Peyer's patch (tissue), 4 donors: ENCODE results near the gene MTRR.

Experiments used
- CTCF ChIP-seq, 6 experiments: fragments of 450-650 bp in 4 of 6; fragments of 200-600 bp in 2 of 6; sonication (generic) in 1 of 6; IDR thresholded peaks; one replicate each; pipeline ENCODE4 v1.5.1; 2017 to 2019; ENCODE audit warnings: antibody characterized with exemption in 6 of 6, mild to moderate bottlenecking in 3 of 6, moderate library complexity in 1 of 6
- POLR2A ChIP-seq, 2 donors: fragments of 450-650 bp; IDR thresholded peaks; one replicate each; pipeline ENCODE4 v1.5.1; 2017; ENCODE audit warnings: antibody characterized with exemption in 2 of 2, mild to moderate bottlenecking in 2 of 2, moderate library complexity in 2 of 2

DNA sequence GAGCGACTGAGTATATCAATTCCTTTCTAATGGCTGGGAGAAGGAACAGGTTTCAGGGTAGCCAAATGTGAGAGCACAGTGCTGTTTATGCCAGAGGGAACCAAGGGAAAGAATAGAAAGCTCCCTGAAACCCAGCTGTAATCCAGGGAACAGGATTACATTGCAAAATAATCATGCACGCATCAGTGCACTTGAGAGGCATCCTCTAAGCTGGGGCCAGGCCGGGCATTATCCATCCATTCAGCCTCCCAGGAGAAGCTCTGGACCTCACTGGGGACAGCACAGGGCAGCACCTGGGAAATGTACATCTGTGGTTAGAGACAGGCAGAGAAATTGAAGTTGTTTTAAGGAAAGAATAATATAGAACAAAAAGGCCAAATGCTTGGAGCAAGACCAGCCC is 72.7 kb downstream of the MTRR start:
- TF ChIP-seq CTCF (IDR thresholded peaks at IDR 0.05), result no peak
- TF ChIP-seq POLR2A (IDR thresholded peaks at IDR 0.05), result no peak
